ENCODE data around the gene PDE1C. TPM values are rescaled to one million over a fixed set of nuclear protein-coding genes. Genes with fewer than 3 reads are reported as not detected.

PDE1C gene
- total RNA-seq, 2 experiments from 2014 or later: not detected

DNA sequence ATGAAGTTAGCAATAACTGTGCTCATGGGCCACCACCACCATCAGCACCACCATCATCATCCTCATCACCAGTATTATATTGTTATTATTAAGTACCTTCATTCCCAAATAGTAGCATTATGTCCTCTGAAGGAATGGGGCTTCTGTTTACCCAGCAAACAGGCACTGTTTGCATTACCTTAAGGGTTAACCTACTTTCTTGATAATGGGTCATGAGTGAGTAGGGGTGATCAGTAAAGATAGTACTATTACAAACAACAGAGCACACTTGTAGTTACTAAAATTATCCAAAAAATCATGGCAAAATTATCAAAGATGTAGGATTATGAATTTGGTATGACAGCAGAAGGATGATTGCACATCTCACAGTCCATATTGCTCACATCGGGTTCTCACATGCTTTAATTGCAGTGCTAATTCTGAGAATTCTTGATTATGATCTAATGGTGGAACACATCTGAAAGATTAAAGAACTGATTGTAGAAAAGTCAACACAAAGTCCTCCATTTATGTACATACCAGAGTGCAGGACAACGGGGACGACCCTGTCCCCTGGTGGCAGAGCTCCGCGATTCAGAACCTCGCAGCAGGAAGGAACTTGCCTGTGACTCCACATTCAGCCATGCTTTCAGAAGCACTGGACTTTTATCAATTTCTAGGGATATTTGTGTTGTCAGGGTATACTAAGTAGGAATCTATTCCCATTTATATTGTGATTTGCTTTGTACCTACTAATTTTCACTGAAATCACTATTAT, 31.0 kb downstream of the PDE1C start:
- no peaks in the 10 kb centered on the region for H4K20me1 ChIP-seq (ENCODE audit: insufficient read depth, low read length)
- no peaks in the 10 kb centered on the region for H3K9me3 ChIP-seq (ENCODE audit: low read length)
- H3K4me3 ChIP-seq (ENCODE audit: low read depth, low read length, poor library complexity, severe bottlenecking): no peak overlapping the region
- BruUV-seq (replicated peaks): no TSS peak
- H3K27ac ChIP-seq (ENCODE audit: low read depth, low read length, poor library complexity, severe bottlenecking): no peak overlapping the region
- ChIA-PET CTCF (ENCODE audit: unreplicated experiment) (no interaction called here), POLR2A (no interaction called here)
- no peaks in the 10 kb centered on the region for H3K79me2 ChIP-seq (ENCODE audit: insufficient read depth, low read depth, low read length)
- no peak overlapping the region for H3K4me2 ChIP-seq (ENCODE audit: low read length)
- intact Hi-C loops (cut with micrococcal nuclease; ENCODE audit: unreplicated experiment): no loop called here
- no peaks in the 10 kb centered on the region for H3K9me2 ChIP-seq (ENCODE audit: insufficient read depth, low read length)
- H3K36me3 ChIP-seq (ENCODE audit: insufficient read depth, low read length): no peaks in the 10 kb centered on the region
- no peak overlapping the region for H2AFZ ChIP-seq (ENCODE audit: low read length)
- no peaks in the 10 kb centered on the region for H3K4me1 ChIP-seq (ENCODE audit: insufficient read depth, low read length, poor library complexity, severe bottlenecking)
- DNase-seq (ENCODE audit: low spot score): no peak
- no peak for TF ChIP-seq EZH2phosphoT487 (IDR thresholded peaks at IDR 0.05; ENCODE audit: borderline replicate concordance, low read depth, low read length)
- TF ChIP-seq, protein P1, sequence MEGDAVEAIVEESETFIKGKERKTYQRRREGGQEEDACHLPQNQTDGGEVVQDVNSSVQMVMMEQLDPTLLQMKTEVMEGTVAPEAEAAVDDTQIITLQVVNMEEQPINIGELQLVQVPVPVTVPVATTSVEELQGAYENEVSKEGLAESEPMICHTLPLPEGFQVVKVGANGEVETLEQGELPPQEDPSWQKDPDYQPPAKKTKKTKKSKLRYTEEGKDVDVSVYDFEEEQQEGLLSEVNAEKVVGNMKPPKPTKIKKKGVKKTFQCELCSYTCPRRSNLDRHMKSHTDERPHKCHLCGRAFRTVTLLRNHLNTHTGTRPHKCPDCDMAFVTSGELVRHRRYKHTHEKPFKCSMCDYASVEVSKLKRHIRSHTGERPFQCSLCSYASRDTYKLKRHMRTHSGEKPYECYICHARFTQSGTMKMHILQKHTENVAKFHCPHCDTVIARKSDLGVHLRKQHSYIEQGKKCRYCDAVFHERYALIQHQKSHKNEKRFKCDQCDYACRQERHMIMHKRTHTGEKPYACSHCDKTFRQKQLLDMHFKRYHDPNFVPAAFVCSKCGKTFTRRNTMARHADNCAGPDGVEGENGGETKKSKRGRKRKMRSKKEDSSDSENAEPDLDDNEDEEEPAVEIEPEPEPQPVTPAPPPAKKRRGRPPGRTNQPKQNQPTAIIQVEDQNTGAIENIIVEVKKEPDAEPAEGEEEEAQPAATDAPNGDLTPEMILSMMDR (conservative IDR thresholded peaks at IDR 0.05; ENCODE audit: low read length): no peak

DNA sequence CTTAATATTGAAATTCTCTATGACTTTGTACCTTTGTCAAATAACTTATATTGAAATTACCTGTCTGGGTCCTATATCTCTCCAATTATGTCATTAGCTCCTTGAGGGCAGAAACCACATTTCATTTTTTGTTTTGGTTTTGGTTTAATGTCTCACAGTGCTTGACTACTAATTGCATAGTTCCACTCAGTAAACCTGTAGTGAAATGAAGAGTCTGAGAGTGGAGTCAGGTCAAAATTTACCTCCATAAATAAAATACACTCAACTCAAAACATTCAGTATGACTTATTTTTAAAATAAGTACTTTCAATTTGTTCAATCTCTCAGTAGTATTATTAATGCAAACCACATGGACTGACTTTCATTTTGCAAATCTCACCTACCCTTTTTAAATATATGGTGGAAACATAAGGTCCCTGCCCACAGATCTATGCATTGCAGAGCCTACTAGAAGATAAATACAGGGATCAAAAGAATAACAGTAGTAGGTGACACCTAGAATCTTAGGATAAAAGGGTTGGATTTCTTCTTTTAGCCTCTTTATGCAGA, 32.5 kb downstream of the PDE1C start:
- TF ChIP-seq, protein P1 (conservative IDR thresholded peaks at IDR 0.05; ENCODE audit: low read length): no peak
- TF ChIP-seq EZH2phosphoT487 (IDR thresholded peaks at IDR 0.05; ENCODE audit: borderline replicate concordance, low read depth, low read length): no peak
- DNase-seq (ENCODE audit: low spot score): no peak
- H3K27ac ChIP-seq (ENCODE audit: low read depth, low read length, poor library complexity, severe bottlenecking): no peak overlapping the region
- H3K4me3 ChIP-seq (ENCODE audit: low read depth, low read length, poor library complexity, severe bottlenecking): no peak overlapping the region
- no peak overlapping the region for H2AFZ ChIP-seq (ENCODE audit: low read length)
- H3K9me3 ChIP-seq (ENCODE audit: low read length): no peaks in the 10 kb centered on the region
- POLR2A ChIA-PET: no interaction called here
- intact Hi-C loops (cut with micrococcal nuclease; ENCODE audit: unreplicated experiment): no loop called here
- BruUV-seq (replicated peaks): no TSS peak
- H4K20me1 ChIP-seq (ENCODE audit: insufficient read depth, low read length): no peaks in the 10 kb centered on the region
- no peaks in the 10 kb centered on the region for H3K36me3 ChIP-seq (ENCODE audit: insufficient read depth, low read length)
- H3K4me2 ChIP-seq (ENCODE audit: low read length): no peak overlapping the region
- no peaks in the 10 kb centered on the region for H3K9me2 ChIP-seq (ENCODE audit: insufficient read depth, low read length)
- no peaks in the 10 kb centered on the region for H3K4me1 ChIP-seq (ENCODE audit: insufficient read depth, low read length, poor library complexity, severe bottlenecking)
- no peaks in the 10 kb centered on the region for H3K79me2 ChIP-seq (ENCODE audit: insufficient read depth, low read depth, low read length)
- CTCF ChIA-PET (ENCODE audit: unreplicated experiment): no interaction called here

DNA sequence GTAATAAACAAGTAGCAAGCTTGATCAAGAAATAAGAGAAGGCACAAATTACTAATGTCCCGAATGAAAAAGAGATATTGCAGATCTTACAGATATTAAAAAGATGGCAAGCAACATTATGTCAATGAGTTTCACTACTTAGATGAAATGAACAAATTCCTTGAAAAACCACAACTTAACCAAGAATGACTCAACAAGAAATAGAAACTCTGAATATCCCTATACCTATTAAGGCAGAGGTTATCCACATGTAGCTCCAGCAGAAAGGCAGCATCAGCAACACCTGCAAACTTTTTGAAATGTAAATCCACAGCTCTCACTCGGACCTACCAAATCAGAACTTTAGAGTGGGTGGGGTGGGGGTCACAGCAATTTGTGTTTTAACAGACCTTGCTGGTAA, 33.6 kb downstream of the PDE1C start:
- no peaks in the 10 kb centered on the region for H3K4me1 ChIP-seq (ENCODE audit: insufficient read depth, low read length, poor library complexity, severe bottlenecking)
- CTCF ChIA-PET (ENCODE audit: unreplicated experiment): no interaction called here
- H3K9me3 ChIP-seq (ENCODE audit: low read length): no peaks in the 10 kb centered on the region
- H3K4me3 ChIP-seq (ENCODE audit: low read depth, low read length, poor library complexity, severe bottlenecking): no peak overlapping the region
- intact Hi-C loops (cut with micrococcal nuclease; ENCODE audit: unreplicated experiment): no loop called here
- POLR2A ChIA-PET: no interaction called here
- no peak for TF ChIP-seq EZH2phosphoT487 (IDR thresholded peaks at IDR 0.05; ENCODE audit: borderline replicate concordance, low read depth, low read length)
- TF ChIP-seq, protein P1 (conservative IDR thresholded peaks at IDR 0.05; ENCODE audit: low read length): no peak
- H2AFZ ChIP-seq (ENCODE audit: low read length): no peak overlapping the region
- no TSS peak for BruUV-seq (replicated peaks)
- DNase-seq (ENCODE audit: low spot score): no peak
- H3K27ac ChIP-seq (ENCODE audit: low read depth, low read length, poor library complexity, severe bottlenecking): no peak overlapping the region
- H3K9me2 ChIP-seq (ENCODE audit: insufficient read depth, low read length): no peaks in the 10 kb centered on the region
- H3K4me2 ChIP-seq (ENCODE audit: low read length): no peak overlapping the region
- no peaks in the 10 kb centered on the region for H3K36me3 ChIP-seq (ENCODE audit: insufficient read depth, low read length)
- no peaks in the 10 kb centered on the region for H3K79me2 ChIP-seq (ENCODE audit: insufficient read depth, low read depth, low read length)
- no peaks in the 10 kb centered on the region for H4K20me1 ChIP-seq (ENCODE audit: insufficient read depth, low read length)
